MG63 (cell line): Measurements from ENCODE around the gene GNAS. TPM values are rescaled to one million over a fixed set of nuclear protein-coding genes. Genes with fewer than 3 reads are reported as not detected.
"Not testable (repeated sequence)": the region's sequence is repeated elsewhere in the genome, so short reads cannot be mapped to it uniquely, and the experiment has no call there.

ENCODE experiments used
- DNase-seq: peaks from one replicate; pipeline ENCODE4 v3.0.0-alpha.2; 2020
- H3K27me3 ChIP-seq: fragments of 250-450 bp; sonication (Bioruptor Pico); 2 replicates; pipeline ENCODE4 v1.5.1; 2020; ENCODE audit warnings: mild to moderate bottlenecking, moderate library complexity
- H3K36me3 ChIP-seq: fragments of 250-450 bp; sonication (Bioruptor Pico); 2 replicates; pipeline ENCODE4 v1.5.1; 2020; ENCODE audit warnings: mild to moderate bottlenecking, moderate library complexity
- H3K4me3 ChIP-seq: fragments of 250-450 bp; sonication (Bioruptor Pico); 2 replicates; pipeline ENCODE4 v1.5.1; 2020; ENCODE audit warnings: mild to moderate bottlenecking, moderate library complexity
- H3K9me3 ChIP-seq: fragments of 250-450 bp; sonication (Bioruptor Pico); 2 replicates; pipeline ENCODE4 v1.5.1; 2020; ENCODE audit warnings: mild to moderate bottlenecking, moderate library complexity
- total RNA-seq: library from RNA; depleted of rRNA; stranded (reverse); fragments of >200 nt; shearing (Covaris generic); gene quantifications from 2 replicates; pipeline ENCODE4 v1.2.3, GENCODE V29; 2014; ENCODE audit warnings: low replicate concordance

The GNAS gene
- total RNA-seq, 1 experiment from 2014 or later, result 560 TPM

- DNase-seq, result no peak
- H3K9me3 ChIP-seq, result no peaks in the 10 kb centered on the region
These were observed 60.6 kb downstream of the GNAS start for GRCh38 chr20:58913079-58913478.

GRCh38 chr20:58918621-58919020, 66.1 kb downstream of the GNAS start:
- H3K9me3 ChIP-seq, result no peaks in the 10 kb centered on the region
- peaks cover 4% of the 10 kb centered on the region for H3K27me3 ChIP-seq
- H3K4me3 ChIP-seq, result no peak overlapping the region
- DNase-seq, result no peak
- H3K36me3 ChIP-seq, result no peaks in the 10 kb centered on the region

More at GRCh38 chr20:58913079-58913478, 60.6 kb downstream of the GNAS start:
- peaks cover 37% of the 10 kb centered on the region for H3K36me3 ChIP-seq
- H3K4me3 ChIP-seq, result no peak overlapping the region
- H3K27me3 ChIP-seq, result no peaks in the 10 kb centered on the region

GRCh38 chr20:58921564-58921963, 69.0 kb downstream of the GNAS start:
- Histone ChIP-seq H3K27me3 (peaks cover 4% of the 10 kb centered on the region), H3K9me3 (no peaks in the 10 kb centered on the region), H3K36me3 (no peaks in the 10 kb centered on the region), H3K4me3 (no peak overlapping the region)
- DNase-seq, result no peak

DNA sequence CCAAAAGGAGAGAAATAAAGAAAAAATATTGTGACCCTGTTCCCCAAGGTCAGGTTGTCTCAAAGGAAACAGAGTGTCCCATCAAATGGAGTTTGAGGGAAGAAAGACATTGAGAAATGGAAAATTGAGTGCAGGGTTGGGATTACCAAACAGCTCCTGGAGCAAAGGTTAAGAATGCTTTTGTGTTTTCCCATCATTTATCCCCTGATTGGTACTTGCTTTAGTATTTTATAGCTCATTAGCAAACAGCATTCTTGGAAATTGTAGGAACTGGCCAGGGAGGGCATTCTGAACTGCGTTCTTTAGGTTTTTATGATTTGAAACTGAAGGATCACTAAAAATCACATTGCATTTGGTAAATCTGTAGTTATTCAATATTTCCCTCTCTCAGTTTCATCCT, 69.5 kb downstream of the GNAS start:
- H3K9me3 ChIP-seq, result no peaks in the 10 kb centered on the region
- no peaks in the 10 kb centered on the region for H3K36me3 ChIP-seq
- DNase-seq, result no peak
- peaks cover 4% of the 10 kb centered on the region for H3K27me3 ChIP-seq
- H3K4me3 ChIP-seq, result no peak overlapping the region

GRCh38 chr20:58923117-58923712, 70.7 kb downstream of the GNAS start:
- DNase-seq, result no peak
- Histone ChIP-seq H3K4me3 (no peak overlapping the region), H3K36me3 (no peaks in the 10 kb centered on the region), H3K9me3 (no peaks in the 10 kb centered on the region), H3K27me3 (peaks cover 4% of the 10 kb centered on the region)

DNA sequence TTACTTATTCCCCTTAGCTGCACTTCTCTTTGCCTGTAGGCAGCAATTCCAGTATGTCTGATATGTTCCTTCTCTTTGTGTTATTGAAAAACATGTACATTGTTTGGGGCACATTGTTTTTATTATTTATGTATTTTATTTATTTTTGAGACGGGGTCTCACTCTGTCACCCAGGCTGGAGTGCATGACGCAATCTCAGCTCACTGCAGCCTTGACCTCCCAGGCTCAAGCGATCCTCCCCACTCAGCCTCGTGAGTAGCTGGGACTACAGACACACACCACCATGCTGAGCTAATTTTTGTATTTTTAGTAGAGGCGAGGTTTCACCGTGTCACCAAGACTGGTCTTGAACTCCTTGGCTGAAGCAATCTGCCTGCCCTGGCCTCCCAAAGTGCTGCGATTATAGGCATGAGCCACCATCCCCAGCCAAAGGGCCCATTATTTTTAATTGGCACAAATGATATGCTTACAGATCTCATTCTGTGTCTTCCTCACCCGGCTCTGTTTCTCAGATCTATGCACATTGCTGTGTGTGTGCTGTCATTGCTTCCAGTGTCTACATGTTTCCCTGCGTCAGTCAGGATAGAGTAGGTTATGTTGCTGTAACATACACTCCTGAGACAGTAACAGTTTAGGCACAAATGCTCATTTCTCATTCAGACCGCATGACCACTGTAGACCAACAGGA, 74.4 kb downstream of the GNAS start:
- no peak for DNase-seq
- Histone ChIP-seq H3K9me3 (no peaks in the 10 kb centered on the region), H3K27me3 (peaks cover 2% of the 10 kb centered on the region; the same call in 1 of the 2 replicates)

GRCh38 chr20:58927490-58928061, 75.1 kb downstream of the GNAS start:
- Histone ChIP-seq H3K36me3 (no peaks in the 10 kb centered on the region), H3K27me3 (peaks cover 6% of the 10 kb centered on the region; the same call in 1 of the 2 replicates), H3K9me3 (no peaks in the 10 kb centered on the region), H3K4me3 (no peak overlapping the region)
- no peak for DNase-seq

More for the DNA sequence above, 74.4 kb downstream of the GNAS start:
- Histone ChIP-seq H3K36me3 (no peaks in the 10 kb centered on the region), H3K4me3 (no peak overlapping the region)

DNA sequence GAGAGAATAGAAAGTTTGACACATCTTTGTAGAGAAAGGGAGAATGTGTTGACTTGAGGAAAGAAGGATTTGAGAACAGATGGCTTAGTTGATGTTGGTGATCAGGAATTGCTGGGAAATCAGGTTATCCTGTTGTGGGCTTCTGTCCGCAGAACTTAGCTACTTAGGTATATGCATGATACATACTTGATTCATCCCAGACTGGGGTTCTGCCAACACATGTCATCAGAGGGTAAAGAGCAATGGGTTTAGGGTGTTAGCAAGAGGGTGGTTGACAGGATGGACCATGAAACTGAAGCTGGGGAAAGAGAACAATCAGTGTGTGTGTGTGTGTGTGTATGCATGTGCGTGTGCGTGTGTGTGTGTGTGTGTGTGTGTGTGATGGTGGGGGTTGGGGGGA, 78.0 kb downstream of the GNAS start:
- H3K9me3 ChIP-seq, result no peaks in the 10 kb centered on the region
- H3K27me3 ChIP-seq, result peaks cover 12% of the 10 kb centered on the region
- no peak overlapping the region for H3K4me3 ChIP-seq
- no peak for DNase-seq
- no peaks in the 10 kb centered on the region for H3K36me3 ChIP-seq

- no peaks in the 10 kb centered on the region for H3K36me3 ChIP-seq
- peaks cover 16% of the 10 kb centered on the region for H3K27me3 ChIP-seq
- no peak for DNase-seq
- H3K9me3 ChIP-seq, result peaks cover 5% of the 10 kb centered on the region; the same call in 1 of the 2 replicates
- no peak overlapping the region for H3K4me3 ChIP-seq
These were observed 79.7 kb downstream of the GNAS start for GRCh38 chr20:58932170-58932569.

DNA sequence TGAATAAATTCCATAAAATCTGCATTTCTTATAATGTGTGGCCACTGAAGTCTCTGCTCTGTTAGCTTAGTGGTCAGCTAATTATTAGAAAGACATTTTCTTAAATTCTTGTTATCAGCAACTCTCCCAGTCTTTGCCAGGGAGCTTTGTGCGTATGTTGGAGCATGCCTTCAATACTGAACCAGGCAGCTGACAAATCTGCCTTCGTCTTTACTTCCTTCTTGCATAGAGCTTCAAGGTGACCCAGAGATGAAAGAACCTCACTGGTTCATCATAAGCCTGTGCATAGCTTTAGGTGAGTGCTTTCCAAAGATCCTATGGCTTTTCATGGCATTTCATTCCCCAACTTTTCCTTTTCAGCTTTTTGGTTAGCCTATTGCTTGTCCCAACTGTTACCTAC, 85.6 kb downstream of the GNAS start:
- Histone ChIP-seq H3K27me3 (peaks cover 32% of the 10 kb centered on the region), H3K4me3 (no peak overlapping the region), H3K9me3 (peaks cover 5% of the 10 kb centered on the region; the same call in 1 of the 2 replicates), H3K36me3 (no peaks in the 10 kb centered on the region)
- no peak for DNase-seq

- no peak for DNase-seq
- peaks cover 34% of the 10 kb centered on the region for H3K27me3 ChIP-seq
- H3K36me3 ChIP-seq, result no peaks in the 10 kb centered on the region
- H3K9me3 ChIP-seq, result peaks cover 5% of the 10 kb centered on the region; the same call in 1 of the 2 replicates
- no peak overlapping the region for H3K4me3 ChIP-seq
These were observed 86.0 kb downstream of the GNAS start for GRCh38 chr20:58938541-58938940.

DNA sequence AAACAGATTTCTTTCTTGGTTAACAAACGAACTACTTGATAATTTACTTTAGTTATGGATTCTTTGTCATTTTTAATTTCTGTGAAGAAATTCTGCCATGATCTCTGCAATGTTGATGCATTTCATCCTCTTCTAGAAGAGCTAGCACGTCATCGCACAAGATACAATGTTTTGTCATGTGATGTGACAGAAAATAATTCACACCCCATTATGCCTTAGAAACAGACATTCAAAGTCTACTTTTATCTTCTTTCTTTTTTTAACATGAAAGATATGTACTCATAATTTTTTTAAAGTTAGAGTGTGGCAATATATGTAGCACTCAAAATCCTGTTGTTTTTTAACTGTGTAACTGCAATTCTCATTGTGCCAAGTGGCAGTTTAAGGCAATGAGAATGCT, 89.0 kb downstream of the GNAS start:
- H3K4me3 ChIP-seq, result no peak overlapping the region
- no peaks in the 10 kb centered on the region for H3K36me3 ChIP-seq
- H3K27me3 ChIP-seq, result peaks cover 26% of the 10 kb centered on the region
- H3K9me3 ChIP-seq, result peaks cover under 1% of the 10 kb centered on the region; the same call in 1 of the 2 replicates
- DNase-seq, result no peak

DNA sequence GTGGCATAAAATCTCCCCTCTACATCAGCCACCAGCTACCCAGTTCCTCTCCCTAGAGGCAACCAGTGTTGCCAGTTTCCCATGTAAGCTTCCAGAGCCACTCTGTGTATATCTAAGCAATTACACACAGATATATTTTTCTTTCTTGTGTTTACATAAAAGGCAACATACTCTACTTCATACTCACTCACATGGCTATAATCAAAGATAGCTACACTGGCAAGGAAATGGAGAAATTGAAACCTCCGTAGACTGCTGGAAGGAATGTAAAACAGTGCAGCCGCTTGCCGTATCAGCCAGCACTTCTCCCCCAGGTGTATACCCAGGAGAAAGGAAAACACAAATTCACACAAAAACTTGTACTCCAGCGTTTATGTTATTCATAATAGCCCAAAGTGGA, 90.0 kb downstream of the GNAS start:
- H3K4me3 ChIP-seq, result no peak overlapping the region
- no peak for DNase-seq

GRCh38 chr20:58944610-58945009, 92.1 kb downstream of the GNAS start:
- no peak for DNase-seq
- Histone ChIP-seq H3K36me3 (no peaks in the 10 kb centered on the region), H3K9me3 (no peaks in the 10 kb centered on the region), H3K4me3 (no peak overlapping the region), H3K27me3 (peaks cover 18% of the 10 kb centered on the region)

More for the DNA sequence above, 90.0 kb downstream of the GNAS start:
- Histone ChIP-seq H3K36me3 (no peaks in the 10 kb centered on the region), H3K27me3 (peaks cover 32% of the 10 kb centered on the region), H3K9me3 (no peaks in the 10 kb centered on the region)

DNA sequence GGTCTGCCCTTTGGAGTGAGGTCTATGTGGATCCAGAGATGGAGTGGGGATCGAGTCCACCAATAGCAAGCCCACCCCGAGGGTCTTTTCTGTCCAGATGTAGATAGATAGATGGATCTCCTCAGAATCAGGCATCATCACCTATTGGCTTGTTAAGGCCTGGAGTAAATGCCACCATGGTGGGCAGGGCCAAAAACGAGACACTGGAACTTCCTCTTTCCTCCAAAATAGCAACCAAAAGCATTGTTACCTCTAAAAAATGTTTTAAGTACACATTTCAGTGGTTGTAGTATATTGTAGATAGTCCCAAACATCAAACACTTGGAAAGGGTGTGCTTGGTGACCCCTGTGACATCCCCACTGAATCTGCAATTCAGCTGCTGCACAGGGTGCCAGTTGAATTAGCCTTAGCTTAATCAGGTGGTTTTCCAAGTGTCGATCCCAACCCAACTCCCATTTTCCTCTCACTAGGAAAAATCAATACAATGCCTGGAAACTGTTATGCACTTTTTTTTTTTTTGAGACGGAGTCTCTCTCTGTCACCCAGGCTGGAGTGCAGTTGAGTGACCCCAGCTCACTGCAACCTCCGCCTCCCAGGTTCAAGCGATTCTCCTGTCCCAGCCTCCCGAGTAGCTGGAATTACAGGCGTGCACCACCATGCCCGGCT, 93.6 kb downstream of the GNAS start:
- no peak for DNase-seq
- Histone ChIP-seq H3K36me3 (no peaks in the 10 kb centered on the region), H3K9me3 (no peaks in the 10 kb centered on the region), H3K27me3 (peaks cover 13% of the 10 kb centered on the region), H3K4me3 (no peak overlapping the region)

DNA sequence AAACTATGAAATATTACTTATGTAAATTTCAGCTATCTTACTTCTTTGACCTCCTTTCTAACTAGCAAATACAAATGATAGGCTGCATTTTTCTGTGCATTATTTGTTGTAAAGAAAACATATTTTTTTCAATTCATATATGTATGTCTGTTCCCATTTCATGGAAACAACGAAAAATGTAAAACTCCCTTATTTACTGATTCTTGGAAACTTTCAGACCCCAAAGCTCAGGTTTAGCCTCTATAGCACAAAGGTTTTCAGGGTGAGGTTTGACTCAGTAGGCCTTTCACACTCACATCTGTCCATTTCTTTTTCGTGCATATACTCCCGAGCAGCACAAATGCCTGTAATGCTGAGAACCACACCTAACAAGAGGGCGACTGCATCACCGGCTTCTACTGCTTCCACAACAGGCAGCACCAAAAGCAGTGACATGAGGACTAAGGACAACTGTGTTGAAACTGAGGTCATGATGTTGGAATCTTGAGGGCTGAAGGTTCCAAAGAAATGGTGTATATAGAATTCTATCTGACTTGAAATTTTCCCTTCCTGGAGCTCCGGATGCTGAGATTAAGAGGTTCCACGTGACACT, 95.4 kb downstream of the GNAS start:
- H3K9me3 ChIP-seq, H3K4me3 ChIP-seq, H3K36me3 ChIP-seq, DNase-seq: not testable (repeated sequence)
- peaks cover 13% of the 10 kb centered on the region for H3K27me3 ChIP-seq

- Histone ChIP-seq H3K27me3 (peaks cover 15% of the 10 kb centered on the region), H3K9me3 (no peaks in the 10 kb centered on the region), H3K36me3 (no peaks in the 10 kb centered on the region), H3K4me3 (no peak overlapping the region)
- no peak for DNase-seq
These were observed 98.1 kb downstream of the GNAS start for GRCh38 chr20:58950603-58951002.
